Activated naive CD8-positive, alpha-beta T cell treated with anti-CD3 and anti-CD28 coated beads for 36 hours (primary cell): ENCODE data around the gene CYP3A4. TPM values are rescaled to one million over a fixed set of nuclear protein-coding genes. Genes with fewer than 3 reads are reported as not detected.
"Not testable (repeated sequence)": the region's sequence is repeated elsewhere in the genome, so short reads cannot be mapped to it uniquely, and the experiment has no call there.

Source experiments
- DNase-seq: peaks from one replicate; pipeline ENCODE4 v3.0.0; 2021
- H3K27ac Mint-ChIP-seq: one replicate; pipeline ENCODE4 v1.8.0; 2022; ENCODE audit warnings: mild to moderate bottlenecking, moderate library complexity, mixed read lengths
- H3K27me3 Mint-ChIP-seq: one replicate; pipeline ENCODE4 v1.8.0; 2022; ENCODE audit warnings: mild to moderate bottlenecking, mixed read lengths
- H3K36me3 Mint-ChIP-seq: one replicate; pipeline ENCODE4 v1.8.0; 2021; ENCODE audit warnings: mild to moderate bottlenecking, mixed read lengths
- H3K4me1 Mint-ChIP-seq: one replicate; pipeline ENCODE4 v1.8.0; 2021; ENCODE audit warnings: mixed read lengths
- H3K4me3 Mint-ChIP-seq: one replicate; pipeline ENCODE4 v1.8.0; 2022; ENCODE audit warnings: mild to moderate bottlenecking, moderate library complexity, mixed read lengths
- H3K9me3 Mint-ChIP-seq: one replicate; pipeline ENCODE4 v1.8.0; 2022; ENCODE audit warnings: mixed read lengths
- total RNA-seq, 2 experiments: library from RNA; stranded (reverse); gene quantifications; one replicate each; pipeline ENCODE4 v1.2.3, GENCODE V29; 2021

Gene CYP3A4
- total RNA-seq, 2 experiments from 2014 or later: not detected

DNA sequence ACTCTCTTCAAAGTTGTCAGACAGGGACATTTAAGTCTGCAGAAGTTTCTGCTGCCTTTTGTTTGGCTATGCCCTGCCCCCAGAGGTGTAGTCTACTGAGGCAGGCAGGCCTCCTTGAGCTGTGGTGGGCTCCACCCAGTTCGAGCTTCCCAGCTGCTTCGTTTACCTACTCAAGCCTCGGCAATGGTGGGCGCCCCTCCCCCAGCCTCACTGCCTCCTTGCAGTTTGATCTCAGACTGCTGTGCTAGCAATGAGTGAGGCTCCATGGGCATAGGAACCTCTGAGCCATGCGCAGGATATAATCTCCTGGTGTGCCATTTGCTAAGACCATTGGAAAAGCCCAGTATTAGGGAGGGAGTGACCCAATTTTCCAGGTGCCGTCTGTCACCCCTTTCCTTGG is 19.1 kb upstream of the CYP3A4 start:
- H3K27ac Mint-ChIP-seq, H3K4me3 Mint-ChIP-seq, H3K36me3 Mint-ChIP-seq, H3K4me1 Mint-ChIP-seq, H3K9me3 Mint-ChIP-seq, DNase-seq: not testable (repeated sequence)
- H3K27me3 Mint-ChIP-seq: peaks cover 33% of the 10 kb centered on the region

DNA sequence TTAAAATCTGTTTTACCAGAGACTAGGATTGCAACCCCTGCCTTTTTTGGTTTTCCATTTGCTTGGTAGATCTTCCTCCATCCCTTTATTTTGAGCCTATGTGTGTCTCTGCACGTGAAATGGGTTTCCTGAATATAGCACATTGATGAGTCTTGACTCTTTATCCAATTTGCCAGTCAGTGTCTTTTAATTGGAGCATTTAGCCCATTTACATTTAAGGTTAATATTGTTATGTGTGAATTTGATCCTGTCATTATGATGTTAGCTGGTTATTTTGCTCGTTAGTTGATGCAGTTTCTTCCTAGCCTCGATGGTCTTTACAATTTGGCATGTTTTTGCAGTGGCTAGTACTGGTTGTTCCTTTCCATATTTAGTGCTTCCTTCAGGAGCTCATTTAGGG is 17.4 kb upstream of the CYP3A4 start:
- H3K27ac Mint-ChIP-seq, H3K4me3 Mint-ChIP-seq, DNase-seq, H3K4me1 Mint-ChIP-seq, H3K9me3 Mint-ChIP-seq, H3K36me3 Mint-ChIP-seq: not testable (repeated sequence)
- peaks cover 28% of the 10 kb centered on the region for H3K27me3 Mint-ChIP-seq

DNA sequence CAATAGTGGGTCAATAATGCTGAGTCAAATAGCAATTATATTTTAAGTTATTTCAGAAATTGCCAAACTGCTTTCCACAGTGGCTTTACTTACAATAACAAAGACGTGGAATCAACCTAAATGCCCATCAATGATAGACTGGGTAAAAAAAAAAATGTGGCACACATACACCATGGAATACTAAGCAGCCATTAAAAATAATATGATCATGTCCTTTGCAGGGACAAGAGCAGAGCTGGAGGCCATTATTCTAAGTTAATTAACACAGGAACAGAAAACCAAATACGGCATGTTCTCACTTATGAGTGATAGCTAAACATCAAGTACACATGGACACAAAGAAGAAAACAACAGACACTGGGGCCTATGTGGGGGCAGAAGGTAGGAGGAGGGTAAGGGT is 15.0 kb upstream of the CYP3A4 start:
- Mint-ChIP-seq H3K9me3 (no peaks in the 10 kb centered on the region), H3K27ac (no peak overlapping the region), H3K27me3 (peaks cover 21% of the 10 kb centered on the region), H3K4me3 (no peak overlapping the region), H3K4me1 (no peaks in the 10 kb centered on the region), H3K36me3 (peaks cover 2% of the 10 kb centered on the region)
- DNase-seq: no peak

DNA sequence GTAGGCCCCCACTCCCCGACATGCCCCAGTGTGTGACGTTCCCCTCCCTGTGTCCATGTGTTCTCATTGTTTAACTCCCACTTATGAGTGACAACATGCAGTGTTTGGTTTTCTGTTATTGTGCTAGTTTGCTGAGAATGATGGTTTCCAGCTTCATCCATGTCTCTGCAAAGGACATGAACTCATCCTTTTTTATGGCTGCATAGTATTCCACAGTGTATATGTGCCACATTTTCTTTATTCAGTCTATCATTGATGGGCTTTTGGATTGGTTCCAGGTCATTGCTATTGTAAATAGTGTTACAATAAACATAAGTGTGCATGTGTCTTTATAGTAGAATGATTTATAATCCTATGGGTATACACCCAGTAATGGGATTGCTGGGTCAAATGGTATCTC is 11.9 kb upstream of the CYP3A4 start:
- peaks cover 13% of the 10 kb centered on the region for H3K27me3 Mint-ChIP-seq
- not testable (repeated sequence) for H3K4me3 Mint-ChIP-seq, H3K36me3 Mint-ChIP-seq, H3K9me3 Mint-ChIP-seq, DNase-seq, H3K4me1 Mint-ChIP-seq, H3K27ac Mint-ChIP-seq

DNA sequence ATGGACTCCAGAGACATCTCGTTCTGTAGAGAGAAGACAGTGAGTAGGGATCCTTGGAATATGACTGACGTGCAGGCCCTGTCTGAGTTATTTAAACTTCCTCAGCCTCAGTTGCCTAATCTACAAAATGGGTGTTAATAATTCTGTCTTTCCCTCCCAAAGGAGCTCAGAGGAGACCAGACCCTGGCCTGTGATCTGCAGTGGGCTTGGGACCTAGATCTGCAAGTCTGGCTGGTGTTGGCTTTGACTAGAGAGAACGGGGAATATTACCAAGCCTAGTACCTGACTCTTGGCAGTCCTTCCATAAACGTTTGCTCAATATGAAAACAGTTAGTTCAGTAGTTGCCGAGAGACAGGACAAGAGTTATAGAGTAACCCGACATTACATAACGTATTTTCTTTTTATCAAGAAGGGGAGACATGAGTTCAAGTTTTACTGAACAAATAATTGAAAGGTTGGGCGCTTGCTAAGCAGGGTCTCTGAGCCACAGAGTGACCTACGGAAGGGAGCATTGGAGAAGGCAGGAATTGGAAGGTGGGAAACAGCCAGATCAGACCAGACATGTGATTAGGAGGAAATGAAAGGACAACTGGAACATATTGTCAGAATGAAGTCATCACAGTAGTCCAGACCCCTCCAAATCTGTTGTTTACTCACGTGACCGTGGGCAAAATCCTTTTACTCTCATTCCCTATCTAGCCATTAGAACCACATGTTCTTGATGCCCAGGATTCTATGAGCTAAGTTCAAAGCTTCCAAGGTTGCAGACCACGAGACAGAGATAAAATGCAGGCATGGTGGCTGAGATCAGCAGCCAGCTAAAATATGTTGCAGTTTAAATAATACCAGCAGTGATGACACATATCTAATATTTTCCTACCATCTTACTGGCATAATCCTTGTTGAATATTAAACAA is 10.9 kb upstream of the CYP3A4 start:
- Mint-ChIP-seq H3K9me3 (no peaks in the 10 kb centered on the region), H3K4me1 (peaks cover 7% of the 10 kb centered on the region), H3K27me3 (peaks cover 16% of the 10 kb centered on the region), H3K36me3 (no peaks in the 10 kb centered on the region), H3K4me3 (no peak overlapping the region), H3K27ac (no peak overlapping the region)
- no peak for DNase-seq

DNA sequence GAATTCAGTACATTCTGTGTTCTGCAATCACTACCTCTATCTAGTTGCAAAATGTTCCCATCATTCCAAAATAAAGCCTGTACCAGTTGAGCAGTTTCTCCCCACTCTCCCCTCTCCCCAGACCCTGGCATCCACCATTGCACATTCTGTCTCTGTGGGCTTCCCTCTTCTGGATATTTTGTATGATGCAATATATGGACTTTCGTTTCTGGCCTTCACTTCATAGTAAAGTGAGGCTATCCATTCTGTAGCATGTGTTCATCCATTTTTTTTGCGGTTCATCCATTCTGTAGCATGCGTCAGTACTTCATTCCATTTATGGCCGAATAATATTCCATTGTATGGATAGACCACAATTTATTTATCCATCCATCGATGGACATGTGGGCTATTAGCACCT is 9.5 kb upstream of the CYP3A4 start:
- H3K9me3 Mint-ChIP-seq: peaks cover 4% of the 10 kb centered on the region
- peaks cover 16% of the 10 kb centered on the region for H3K27me3 Mint-ChIP-seq
- peaks cover 15% of the 10 kb centered on the region for H3K4me1 Mint-ChIP-seq

DNA sequence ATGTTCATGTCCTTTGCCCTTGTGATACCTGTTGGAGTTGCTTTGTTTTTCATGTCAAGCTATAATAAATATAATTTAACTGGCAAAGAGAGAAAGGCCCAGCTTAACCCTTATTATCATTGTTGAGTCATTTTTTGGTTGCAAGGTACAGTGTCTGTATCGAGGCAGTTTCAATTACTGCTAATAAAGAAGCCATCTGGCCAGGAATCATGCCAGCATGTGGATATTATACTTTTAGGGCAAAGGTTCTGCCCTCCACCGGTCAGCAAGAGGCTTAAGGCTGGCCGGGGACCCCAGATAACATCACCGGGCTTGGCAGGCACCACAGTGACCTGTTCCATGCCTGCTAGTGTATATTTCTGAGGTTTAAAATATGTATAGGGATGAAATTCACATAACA is 9.0 kb upstream of the CYP3A4 start:
- Mint-ChIP-seq H3K27ac (no peak overlapping the region), H3K27me3 (peaks cover 16% of the 10 kb centered on the region), H3K36me3 (peaks cover 2% of the 10 kb centered on the region), H3K4me3 (no peak overlapping the region), H3K4me1 (peaks cover 20% of the 10 kb centered on the region), H3K9me3 (peaks cover 4% of the 10 kb centered on the region)
- no peak for DNase-seq

More for the DNA sequence above, 9.5 kb upstream of the CYP3A4 start:
- no peak for DNase-seq
- Mint-ChIP-seq H3K4me3 (no peak overlapping the region), H3K36me3 (peaks cover 2% of the 10 kb centered on the region), H3K27ac (no peak overlapping the region)

DNA sequence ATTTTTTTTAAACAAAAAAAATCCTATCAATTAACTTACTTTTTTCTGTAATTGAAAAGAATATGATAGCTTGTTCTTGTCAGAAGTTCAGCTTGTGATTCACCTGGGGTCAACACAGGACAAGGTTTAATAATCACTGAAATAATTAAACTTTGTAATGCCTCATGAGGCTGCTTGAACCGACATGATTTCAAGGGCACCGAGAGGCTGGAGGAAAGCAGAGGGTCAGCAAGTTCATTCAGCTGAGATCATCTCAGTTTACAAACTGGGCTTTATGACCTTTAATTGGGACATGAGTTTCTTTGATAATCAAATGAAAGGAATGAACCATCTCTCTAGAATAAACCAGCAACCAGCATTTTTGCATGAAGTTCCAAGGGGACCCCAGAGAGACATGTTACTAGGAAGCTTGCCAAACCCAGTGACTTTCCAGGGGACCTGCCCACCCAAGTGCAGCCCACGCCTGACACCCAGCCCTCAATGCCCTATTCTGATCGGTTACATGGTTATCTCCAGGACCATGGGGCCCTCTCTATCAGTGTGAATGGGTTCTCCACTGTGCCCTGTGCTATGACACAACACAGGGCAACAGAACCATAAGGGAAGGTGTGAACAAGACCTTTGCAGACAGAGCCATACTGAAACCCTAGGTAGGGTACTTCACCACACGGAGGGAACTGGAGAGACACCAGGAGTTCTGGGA is 7.8 kb upstream of the CYP3A4 start:
- Mint-ChIP-seq H3K4me3 (no peak overlapping the region), H3K27me3 (peaks cover 16% of the 10 kb centered on the region), H3K9me3 (peaks cover 4% of the 10 kb centered on the region), H3K27ac (no peak overlapping the region), H3K36me3 (peaks cover 2% of the 10 kb centered on the region), H3K4me1 (peaks cover 23% of the 10 kb centered on the region)
- DNase-seq: no peak

DNA sequence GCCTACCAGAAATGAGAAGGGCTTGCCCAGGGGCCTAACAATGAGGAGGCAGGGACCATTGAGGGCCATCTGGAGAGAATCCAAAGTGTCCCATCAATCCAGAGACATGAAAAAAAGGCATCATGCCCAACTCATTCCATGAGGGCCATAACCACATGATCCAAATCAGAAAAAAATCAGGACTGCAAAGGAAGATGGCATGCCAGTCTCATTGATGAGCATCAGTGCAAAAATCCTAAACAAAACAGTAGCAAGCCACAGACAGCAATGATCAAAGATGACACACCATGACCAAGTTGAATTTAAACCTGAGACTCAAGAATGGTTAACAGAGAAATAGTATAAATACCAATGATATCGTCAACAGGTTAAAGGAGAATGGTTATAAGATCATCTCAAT is 7.0 kb upstream of the CYP3A4 start:
- H3K27ac Mint-ChIP-seq: no peak overlapping the region
- H3K4me3 Mint-ChIP-seq: no peak overlapping the region
- H3K9me3 Mint-ChIP-seq: peaks cover 4% of the 10 kb centered on the region
- peaks cover 23% of the 10 kb centered on the region for H3K4me1 Mint-ChIP-seq
- H3K36me3 Mint-ChIP-seq: peaks cover 2% of the 10 kb centered on the region
- H3K27me3 Mint-ChIP-seq: peaks cover 16% of the 10 kb centered on the region
- DNase-seq: no peak

DNA sequence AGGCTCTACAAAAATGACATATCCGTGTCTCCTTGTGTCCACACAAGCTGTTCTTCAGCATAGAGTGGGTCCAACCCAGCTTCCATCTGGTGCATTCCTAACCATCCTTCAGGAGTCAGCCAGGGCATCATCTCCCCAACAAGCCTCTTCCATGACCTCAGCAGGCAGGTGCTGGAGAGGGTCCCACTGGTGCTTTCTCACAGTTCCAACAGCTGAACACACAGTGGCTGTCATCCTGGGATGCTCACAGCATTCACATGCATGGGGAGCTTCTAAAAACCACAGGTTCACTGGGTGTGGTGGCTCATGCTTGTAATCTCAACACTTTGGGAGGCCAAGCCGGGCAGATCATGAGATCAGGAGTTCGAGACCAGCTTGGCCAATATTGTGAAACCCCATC is 6.4 kb upstream of the CYP3A4 start:
- DNase-seq: no peak
- H3K27me3 Mint-ChIP-seq: peaks cover 18% of the 10 kb centered on the region
- H3K4me1 Mint-ChIP-seq: peaks cover 23% of the 10 kb centered on the region
- H3K4me3 Mint-ChIP-seq: no peak overlapping the region
- no peak overlapping the region for H3K27ac Mint-ChIP-seq
- H3K9me3 Mint-ChIP-seq: peaks cover 4% of the 10 kb centered on the region
- H3K36me3 Mint-ChIP-seq: peaks cover 2% of the 10 kb centered on the region

DNA sequence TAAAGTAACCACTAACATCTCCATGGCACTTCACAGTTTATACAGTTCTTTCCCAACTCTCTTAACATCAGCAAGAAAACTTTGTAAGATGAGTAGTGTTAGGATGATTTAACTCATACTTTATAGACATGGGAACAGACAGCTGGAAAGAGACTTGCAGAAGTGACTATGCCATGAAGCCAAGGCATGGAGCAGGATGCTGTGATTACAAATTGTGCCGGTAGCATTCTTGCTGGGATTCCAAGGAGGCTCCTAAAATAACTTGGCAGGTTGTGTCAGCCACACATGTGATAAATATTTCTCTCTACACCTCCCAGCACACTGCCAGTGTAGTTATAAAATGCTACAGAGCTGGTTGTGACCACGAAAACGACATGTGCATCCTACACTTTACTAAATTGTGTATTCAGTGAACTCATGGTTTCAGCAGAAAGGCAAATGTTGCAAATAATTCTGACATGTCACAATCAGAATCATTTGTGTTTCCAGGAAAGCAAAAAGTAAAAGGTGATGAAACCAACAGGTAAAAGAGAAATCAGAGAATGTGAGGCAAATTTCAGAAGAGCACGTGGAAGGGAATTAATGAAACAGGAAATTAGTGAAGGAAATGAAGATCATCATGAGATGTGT is 5.6 kb upstream of the CYP3A4 start:
- no peak for DNase-seq
- no peak overlapping the region for H3K4me3 Mint-ChIP-seq
- peaks cover 23% of the 10 kb centered on the region for H3K4me1 Mint-ChIP-seq

DNA sequence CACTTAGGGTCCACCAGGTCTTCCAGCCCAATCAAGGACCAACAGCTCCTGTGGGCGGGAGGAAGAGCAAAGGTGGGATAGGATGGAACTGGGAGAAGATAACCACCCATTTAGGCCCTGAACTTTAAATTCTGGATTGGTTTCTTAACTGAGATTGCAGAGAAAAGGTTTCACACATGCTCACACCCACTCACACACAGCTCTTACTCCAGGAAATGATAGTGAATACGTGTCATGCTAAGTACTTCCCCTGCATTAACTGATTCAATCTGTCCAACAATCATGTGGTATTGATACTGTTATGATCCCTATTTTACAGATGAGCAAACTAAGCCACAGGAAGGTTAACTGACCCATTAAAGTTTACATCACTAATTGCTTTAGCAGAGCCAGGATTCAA is 4.6 kb upstream of the CYP3A4 start:
- Mint-ChIP-seq H3K36me3 (peaks cover 2% of the 10 kb centered on the region), H3K27ac (peak overlapping the region; percentile 75), H3K4me1 (peaks cover 23% of the 10 kb centered on the region), H3K27me3 (peaks cover 20% of the 10 kb centered on the region), H3K4me3 (no peak overlapping the region), H3K9me3 (peaks cover 4% of the 10 kb centered on the region)
- DNase-seq: no peak

More for the DNA sequence above, 5.6 kb upstream of the CYP3A4 start:
- peaks cover 2% of the 10 kb centered on the region for H3K36me3 Mint-ChIP-seq
- H3K27ac Mint-ChIP-seq: peak overlapping the region; percentile 46
- peaks cover 4% of the 10 kb centered on the region for H3K9me3 Mint-ChIP-seq
- peaks cover 15% of the 10 kb centered on the region for H3K27me3 Mint-ChIP-seq

DNA sequence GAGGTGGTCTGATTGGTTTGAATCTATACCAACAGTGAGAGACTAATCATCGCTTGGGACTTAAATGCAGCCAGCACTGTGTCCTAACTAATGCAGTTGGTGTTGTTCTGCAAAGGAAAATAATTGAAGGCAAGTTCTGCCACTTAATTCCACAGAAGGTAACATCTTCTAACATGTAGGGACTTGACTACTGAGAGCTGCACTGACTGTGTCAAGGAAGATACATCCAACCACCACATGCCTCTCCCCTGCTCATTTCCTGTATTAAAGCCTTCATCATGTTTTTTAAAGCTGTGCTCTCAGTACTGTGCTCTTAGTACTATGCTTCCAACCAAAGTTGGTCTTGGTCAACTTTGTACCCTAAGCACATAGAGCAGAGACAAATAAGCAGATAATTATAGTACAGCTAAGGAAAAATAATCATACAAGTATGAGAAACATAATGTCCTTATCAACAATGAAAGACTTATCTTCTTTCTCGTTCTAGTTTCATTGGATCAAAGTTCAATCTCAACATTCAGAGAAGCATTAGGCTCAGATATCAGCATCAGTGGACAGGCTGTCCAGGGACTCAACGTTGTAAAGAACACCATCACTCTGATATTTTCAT is 2.8 kb upstream of the CYP3A4 start:
- peaks cover 4% of the 10 kb centered on the region for H3K9me3 Mint-ChIP-seq
- H3K4me3 Mint-ChIP-seq: no peak overlapping the region
- H3K4me1 Mint-ChIP-seq: peaks cover 31% of the 10 kb centered on the region
- DNase-seq: no peak
- no peak overlapping the region for H3K27ac Mint-ChIP-seq
- H3K27me3 Mint-ChIP-seq: peaks cover 24% of the 10 kb centered on the region
- peaks cover 2% of the 10 kb centered on the region for H3K36me3 Mint-ChIP-seq

DNA sequence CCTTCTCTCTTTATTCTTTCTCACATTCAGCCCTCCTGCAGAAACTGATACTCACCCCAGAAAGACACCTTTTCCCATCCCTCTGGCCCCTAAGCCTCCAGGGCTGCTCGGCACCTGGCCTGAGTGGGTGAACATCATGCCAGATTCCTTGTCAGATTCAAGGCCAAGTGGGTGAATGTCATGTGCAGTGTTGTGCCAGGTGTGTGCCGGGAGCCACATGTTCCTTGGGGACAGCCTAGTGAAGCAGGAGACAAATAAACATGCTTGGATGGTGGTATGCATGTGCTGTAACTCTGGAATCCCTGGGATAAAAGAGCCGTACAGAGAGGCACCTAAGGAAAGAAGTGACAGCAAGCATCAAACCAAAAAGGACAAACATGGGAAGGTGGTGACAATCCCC is 1.7 kb upstream of the CYP3A4 start:
- DNase-seq, H3K4me3 Mint-ChIP-seq, H3K27ac Mint-ChIP-seq, H3K9me3 Mint-ChIP-seq, H3K36me3 Mint-ChIP-seq: not testable (repeated sequence)
- Mint-ChIP-seq H3K27me3 (peaks cover 24% of the 10 kb centered on the region), H3K4me1 (peaks cover 31% of the 10 kb centered on the region)
